ENCODE measurements around the gene TAGLN3.

The TAGLN3 gene
- long read RNA-seq, donor 1, partial matches to known transcripts = 0 of 3 reads
- long read RNA-seq, donor 1, other reads (novel, unspliced or antisense) = 0 of 3 reads
- long read RNA-seq, donor 2 = 0 reads
- long read RNA-seq, donor 3 = 0 reads
- long read RNA-seq, donor 4 = 0 reads
- long read RNA-seq, donor 5, partial matches to known transcripts = 0 of 1 reads
- long read RNA-seq, donor 5, other reads (novel, unspliced or antisense) = 0 of 1 reads
- long read RNA-seq, donor 6, partial matches to known transcripts = 0 of 2 reads
- long read RNA-seq, donor 6, other reads (novel, unspliced or antisense) = 0 of 2 reads
- long read RNA-seq, donor 7, partial matches to known transcripts = 0 of 1 reads
- long read RNA-seq, donor 7, other reads (novel, unspliced or antisense) = 0 of 1 reads
- long read RNA-seq, donor 8, partial matches to known transcripts = 0 of 1 reads
- long read RNA-seq, donor 8, other reads (novel, unspliced or antisense) = 0 of 1 reads

DNA sequence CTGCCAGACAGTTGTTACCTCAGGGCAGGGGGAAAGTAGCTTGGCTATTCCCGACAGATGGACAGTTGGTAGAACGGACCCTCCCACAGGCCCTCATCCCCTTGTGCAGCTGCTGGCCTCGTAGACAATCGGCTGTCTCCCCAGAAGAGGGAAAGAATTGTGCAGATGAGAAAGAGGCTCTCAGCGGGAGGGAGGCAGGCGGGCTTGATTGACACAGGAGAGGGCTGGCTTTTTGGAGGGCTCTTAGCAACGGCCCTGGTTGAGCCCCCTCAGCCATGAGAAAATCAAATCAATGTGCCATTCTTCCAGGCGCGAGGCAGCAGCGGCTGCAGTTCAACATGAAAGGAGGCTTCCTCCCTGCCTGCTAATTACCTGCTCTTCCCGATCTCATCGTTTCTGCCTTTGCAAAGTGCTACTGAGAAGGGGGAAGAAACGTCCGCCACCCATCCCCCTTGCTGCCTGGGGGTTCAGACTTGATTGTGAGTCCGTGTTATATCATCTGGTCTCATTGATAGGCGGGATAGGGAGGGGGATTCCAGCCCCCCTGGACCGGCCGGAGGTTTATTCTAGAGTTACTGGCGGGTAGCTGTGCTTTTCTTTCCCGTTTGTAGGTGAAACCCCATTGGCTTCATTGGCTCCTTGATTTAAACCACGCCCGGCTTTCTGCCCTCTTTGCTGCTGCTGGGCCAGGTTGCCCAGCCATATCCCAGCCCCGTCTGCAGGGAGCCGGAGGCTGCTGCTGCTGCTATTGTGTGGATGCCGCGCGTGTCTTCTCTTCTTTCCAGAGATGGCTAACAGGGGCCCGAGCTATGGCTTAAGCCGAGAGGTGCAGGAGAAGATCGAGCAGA is at the start of gene TAGLN3:
TAGLN3 (plus strand) TSS at position 287 of the 848 bp plus-strand sequence; CDS start at position 788, 501 bp downstream.
- DNase-seq = peak; percentile 73

DNA sequence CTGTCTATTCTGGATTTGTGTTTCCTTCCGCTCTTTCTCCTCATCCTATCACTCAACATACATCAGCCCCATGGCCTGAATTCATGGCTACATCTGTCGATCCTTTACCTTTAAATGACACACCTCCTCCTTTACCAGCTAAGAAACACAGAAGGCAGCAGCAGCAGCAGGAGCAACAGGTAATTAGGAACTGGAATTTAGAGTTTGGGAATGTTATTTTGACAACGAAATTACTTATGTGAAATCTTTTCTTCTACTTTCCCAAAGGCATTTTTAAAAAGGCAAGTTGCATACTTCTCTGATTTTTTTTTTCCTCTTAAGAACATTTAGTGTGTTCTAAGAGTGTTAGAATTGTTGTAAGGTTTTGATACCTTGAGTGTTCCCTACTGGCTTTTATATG is 49.0 kb upstream of the TAGLN3 start:
- no peak for DNase-seq

DNA sequence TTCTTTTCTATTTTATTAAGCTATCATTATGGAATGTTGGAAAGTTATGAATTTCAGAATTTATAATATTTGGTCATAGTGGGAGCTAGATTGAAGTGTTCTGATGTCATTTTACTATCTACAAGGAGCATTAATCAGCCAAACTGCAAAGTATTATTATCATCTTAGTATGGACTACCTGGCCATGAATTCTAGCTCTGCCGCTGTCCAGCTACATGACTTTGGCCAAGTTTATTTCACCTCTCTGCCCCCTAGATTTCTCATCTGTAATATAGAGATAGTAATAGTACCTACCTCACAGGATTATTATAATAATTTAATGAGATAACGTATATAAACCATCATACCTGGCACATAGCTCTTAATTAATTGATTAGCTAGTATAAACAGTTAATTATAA is 47.7 kb upstream of the TAGLN3 start:
- DNase-seq = no peak

DNA sequence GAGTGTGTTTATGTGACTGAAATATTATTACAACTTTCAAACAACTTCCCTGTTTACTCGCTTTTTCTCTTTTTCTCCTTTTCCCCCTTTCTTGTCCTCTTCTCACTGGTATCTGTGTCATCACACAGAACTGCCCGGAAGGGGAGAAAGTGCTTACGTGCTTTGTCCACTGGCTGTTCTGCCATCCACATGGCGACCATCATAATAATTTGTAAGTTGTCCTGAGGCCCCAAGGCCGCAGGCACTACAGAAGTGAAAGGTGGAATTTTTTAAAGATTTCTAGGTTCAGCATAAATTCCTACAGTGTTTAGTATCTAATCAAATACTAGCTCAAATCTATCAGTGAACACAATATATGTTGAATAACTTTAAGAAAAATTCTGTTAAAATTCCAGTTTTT is 46.6 kb upstream of the TAGLN3 start:
- no peak for DNase-seq

DNA sequence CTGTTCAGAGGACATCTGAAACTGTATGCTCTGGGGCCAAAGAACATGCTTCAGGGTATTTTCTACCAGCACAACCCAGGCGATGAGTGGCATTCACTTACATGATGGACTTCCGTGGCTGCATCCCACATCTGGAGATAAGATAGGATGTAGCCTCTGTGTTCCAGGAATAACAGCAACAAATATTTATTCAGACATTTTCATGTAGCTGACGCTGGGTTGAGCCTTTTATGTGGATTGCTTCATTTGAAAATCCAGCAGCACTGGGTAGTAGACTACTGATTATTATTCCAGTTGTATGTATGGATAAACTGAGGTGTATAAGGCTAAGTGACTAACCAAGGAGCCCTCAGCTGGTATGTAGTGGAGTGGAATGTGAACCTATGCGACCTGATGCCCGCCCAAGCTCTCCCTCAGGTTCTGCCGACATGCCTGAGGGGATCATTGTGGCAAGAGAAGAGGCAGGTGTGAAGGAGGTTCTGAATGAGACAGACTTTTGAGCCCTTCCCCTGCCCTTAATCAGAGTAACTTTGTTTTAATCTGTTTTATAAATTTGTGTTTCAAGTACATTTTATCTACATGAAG is 45.8 kb upstream of the TAGLN3 start:
- no peak for DNase-seq

DNA sequence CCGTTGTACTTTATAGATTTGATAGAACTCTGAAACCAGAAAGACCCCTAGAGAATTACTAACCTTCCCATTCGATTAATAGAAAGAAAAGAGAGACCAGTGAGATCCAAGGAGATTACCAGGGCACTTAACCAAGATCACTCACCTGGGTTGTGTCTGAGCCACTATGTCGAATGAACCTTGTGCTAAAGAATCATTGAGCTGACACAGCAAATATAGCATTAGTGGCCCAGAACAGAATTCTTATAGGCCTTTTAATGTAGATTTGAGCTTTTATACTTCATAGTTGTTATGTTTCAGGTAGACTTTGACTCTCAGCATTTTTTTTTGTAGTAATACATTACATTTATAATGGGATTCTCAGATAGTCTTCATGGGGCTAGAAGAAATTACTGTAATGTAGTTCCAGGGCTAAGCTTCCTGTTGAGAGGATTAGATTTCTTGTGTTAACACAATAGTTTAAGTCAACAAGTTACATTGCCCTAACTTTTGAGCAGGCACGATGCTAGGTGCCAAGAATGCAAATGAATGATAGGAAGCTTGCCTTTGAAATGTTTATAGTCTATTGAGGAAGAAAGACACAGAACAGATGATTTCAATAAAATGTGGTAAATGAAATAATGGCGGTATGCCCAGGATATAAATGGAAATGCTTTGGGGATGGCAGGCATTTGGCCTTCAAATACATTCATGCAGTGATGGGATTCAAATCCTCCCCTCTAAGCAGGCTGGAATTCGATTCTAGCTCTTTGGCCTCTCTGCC is 44.3 kb upstream of the TAGLN3 start:
- DNase-seq = no peak

DNA sequence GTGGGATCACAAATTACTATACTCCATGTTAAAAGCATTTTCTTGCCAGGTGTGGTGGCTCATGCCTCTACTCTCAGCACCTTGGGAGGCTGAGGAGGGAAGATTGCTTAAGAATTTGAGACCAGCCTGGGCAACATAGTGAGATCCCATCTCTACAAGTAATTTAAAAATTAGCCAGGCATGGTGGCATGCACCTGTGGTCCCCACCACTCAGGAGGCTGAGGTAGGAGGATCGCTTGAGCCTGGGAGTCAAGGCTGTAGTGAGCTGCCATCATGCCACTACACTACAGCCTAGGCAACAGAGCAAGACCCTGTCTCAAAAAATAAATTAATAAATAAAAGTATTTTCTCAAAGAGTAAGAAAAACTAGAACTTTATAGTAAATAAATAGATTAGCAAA is 42.8 kb upstream of the TAGLN3 start:
- no peak for DNase-seq

DNA sequence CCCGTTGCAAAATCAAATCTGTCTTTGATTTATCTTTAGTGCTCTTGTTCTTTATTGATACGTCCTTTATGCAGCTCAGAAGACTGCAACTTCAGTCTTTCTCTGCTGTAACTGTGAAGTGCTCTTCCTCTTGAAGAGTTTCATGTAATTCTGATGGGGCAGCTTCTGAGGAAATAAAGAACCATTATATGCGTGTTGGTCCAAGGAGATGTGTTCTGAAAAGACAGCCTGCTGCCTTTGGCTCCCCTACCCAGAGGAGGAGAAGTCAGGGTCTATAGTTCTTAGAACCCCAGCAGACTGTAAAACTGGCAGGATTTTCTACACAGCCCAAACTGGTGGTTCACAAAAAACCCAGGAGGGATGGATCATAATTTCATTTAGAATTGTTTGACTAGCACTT is 42.3 kb upstream of the TAGLN3 start:
- no peak for DNase-seq

DNA sequence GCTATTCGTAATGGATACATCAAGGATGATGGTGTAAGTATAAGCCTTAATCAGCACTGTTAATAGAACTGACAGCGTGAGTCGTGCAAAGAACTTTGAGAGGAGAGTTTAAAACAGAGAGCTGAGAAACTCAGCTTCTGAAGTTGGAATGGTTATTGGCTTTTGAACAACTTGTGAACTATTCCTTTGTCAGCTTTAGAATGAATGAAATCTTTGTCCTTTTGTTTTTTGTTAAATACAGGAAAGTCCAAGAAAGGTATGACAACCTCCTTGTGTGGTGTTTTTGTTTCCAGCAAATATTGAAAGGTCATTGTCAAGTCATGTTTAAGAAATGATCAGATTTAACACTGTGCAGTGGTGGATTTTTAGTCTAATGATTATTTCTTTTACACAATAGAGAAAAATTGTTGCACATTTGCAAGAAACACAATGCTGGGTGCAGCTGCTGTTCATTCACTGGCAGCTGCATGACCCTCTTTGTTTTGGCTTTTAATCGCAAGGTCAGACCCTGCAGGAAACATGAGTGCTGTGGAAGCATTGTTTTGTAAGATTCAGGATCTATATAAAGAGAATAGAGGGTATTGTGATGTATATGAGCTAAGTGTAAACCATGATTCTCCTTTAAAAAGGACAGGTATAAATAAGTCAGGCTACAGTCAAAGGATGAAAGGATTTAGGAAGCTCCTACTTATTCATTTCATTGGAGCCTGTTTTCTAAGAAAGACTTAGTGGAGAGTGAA is 41.6 kb upstream of the TAGLN3 start:
- DNase-seq = no peak

DNA sequence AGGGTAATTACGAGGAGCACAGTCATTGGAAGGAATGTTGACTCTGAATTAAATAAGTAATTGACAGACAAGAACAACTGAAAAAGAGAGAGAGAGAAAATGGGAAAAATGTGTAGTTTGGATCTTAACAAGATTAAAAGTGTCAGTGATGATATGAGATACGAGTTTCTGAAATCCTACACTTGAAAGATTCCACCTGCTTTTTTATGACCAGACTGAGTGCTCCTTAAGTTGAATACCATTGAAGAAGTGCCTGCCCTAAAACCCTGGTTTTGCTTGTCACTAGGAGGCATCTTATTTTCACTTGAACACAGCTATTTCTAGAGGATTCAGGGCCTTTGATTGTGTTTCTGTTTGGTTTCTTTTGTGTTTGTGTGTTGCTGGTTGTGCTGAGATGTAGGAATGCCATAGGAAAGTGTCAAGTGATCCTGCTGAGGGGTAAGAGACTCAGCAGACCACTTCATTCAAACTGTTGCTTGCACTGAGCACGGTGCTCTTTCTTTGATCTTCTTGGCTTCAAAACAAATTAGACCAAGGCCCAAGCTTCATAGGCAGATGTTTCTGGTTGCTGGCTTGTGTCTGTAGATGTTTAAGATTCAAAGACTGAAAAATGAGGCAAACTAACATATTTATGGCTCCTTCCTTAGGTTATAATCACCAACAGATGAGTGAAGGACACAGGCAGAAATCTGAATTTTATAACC is 37.1 kb upstream of the TAGLN3 start:
- DNase-seq = no peak

DNA sequence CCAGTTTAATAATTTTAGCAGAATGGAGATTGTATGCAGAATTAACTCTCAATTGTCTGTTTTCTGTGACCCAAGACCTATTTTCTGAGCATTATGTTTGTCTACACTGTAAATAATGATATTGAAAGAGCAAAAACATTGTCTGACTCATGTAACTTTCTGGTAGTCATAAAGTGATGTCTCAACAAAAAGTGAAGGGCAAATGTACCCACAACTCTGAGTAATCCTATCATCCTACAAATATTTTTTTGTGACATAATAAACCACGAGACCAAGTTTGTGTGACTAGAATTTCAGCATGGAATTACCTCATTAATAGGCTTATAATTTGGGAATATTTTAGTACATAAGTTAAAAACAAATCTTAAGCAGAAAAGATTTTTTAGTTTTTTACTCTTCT is 35.3 kb upstream of the TAGLN3 start:
- no peak for DNase-seq

DNA sequence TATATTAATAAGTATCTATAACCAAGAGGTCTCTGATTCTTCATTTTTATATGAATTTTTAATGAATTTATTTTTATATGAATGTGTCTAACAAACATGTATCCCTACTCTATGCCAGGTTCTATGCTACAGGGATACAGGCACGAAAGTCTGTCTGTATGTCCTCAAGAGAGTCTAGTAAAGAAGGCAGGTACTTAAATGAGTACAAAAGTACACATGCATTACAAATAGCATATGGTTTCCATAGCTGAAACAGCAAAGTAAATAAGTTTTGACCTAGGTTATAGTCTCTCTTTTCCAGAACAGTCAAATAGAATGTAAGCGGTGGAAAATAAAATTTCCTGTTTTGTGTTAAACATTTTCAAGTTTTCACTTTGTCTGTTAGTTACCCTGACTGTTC is 33.2 kb upstream of the TAGLN3 start:
- DNase-seq = no peak

DNA sequence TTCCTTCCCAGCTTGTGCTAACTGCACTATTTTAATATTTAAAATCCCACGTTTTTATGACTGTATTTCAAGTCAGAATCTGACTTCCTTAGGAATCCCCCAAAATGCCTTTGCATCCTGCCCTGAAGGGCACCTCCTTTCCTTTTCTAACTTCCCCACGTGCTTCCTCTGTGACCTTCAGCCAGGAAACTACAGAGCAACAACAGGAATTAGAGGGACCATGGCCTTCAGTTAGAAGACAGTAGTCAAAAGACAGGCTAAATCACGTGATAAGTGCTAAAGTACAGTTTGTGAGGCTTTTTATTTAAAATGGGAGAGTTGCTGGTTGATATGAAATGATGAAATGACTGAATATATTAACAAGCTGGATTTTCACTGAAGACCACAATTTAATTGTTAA is 31.7 kb upstream of the TAGLN3 start:
- DNase-seq = no peak

DNA sequence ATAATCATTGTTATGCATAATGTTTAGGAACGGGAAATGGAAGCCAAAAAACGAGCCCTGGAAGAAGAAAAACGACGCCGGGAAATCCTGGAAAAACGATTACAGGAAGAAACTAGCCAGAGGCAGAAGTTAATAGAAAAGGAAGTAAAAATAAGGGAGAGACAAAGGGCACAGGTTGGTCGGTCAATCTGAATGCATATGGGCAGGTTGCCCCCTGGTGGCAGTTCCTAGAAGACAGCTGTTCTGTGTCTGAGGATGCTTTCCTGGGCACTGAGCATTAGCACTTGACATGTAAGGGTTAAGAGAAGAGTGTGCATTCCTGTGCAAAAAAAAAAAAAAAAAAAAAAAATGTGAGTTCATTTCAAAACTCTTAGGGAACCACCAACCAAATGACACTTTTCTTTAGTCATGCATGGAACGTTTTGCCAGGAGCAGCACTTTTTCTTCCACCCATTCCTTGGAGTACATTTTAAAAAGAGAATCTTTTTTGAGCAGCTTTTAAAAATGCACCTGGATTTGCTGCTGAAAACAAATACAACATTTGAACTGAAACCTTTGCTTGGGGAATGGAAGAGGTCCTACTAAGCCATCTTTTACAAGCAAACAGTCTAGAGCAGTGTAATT is 31.0 kb upstream of the TAGLN3 start:
- peak; percentile 53 for DNase-seq

DNA sequence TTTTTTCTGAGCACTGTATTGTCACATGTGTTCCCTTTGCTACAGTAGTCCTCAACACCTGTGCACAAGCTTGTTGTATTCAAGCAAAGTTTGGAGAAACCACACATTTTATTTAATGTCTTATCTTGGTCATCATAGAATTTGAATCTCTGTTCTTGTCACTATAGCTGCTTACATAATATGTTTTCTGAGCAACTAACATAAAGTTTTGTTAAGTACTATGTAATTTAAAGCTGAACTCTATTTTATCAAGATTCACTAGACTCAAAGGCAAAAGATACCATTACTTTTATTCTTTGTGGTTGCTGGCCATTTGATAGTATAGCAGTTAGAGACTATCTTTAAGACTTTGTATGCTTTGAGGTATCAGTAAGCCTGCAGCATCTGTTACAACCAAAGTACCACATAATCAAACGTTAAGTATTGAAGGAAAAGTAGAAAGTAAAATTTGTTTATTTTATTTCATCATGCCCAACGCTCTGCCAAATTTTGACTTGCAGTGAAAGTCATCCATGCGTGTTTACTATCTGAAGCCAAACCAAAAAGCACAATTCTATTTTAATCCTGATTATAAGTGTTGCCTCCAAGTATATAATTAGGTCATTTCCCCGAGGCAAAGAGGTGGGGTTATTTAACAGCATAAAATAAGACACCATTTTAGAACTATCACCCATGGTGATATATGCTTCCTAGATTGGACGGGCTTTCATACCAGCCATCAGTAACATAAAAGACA is 30.2 kb upstream of the TAGLN3 start:
- no peak for DNase-seq

DNA sequence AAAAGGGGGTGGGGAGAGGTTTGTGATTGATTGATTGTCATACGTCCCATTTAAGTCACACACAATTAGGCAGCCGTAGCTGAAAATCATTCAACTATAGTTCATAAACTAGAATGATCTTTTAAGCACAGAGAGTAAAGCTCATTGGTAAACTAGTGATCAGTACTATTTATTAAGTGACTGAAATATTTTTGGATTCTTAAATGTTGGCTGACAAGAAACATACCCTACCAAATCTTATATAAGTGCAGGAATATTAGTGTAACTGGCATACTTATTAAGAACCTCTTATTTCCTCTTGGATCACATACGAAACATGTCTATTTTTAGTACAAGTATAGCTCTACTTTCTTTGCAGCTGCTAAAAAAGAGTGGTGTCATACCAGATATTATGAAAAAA is 28.3 kb upstream of the TAGLN3 start:
- no peak for DNase-seq

DNA sequence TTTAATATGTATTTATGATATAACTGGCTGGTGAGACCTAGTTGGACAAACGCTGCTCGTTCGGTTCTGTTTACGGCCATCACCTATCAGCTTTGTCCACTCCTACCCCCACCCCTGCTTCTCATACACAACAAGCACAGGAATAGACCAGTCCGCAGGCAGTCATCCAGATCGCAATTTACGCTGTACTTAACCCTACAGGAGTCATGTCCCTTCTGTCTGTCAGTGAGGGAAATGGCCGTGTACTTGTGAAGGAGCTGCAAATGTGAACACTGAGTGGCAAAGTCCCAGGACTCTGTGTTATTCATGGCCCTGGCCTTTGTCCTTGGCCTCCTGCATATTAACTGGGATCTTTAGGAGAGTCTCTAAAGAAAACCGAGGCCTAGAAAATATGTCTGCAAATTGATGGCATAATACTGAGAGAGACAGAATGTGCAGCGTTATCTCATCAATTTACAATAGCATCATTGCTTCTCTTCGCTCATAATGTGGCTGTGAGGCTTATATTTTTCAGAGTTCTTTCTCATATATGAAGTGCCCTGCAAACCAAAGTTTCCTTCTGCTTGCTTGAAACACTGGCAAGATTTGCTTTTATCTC is 27.1 kb upstream of the TAGLN3 start:
- DNase-seq = no peak

DNA sequence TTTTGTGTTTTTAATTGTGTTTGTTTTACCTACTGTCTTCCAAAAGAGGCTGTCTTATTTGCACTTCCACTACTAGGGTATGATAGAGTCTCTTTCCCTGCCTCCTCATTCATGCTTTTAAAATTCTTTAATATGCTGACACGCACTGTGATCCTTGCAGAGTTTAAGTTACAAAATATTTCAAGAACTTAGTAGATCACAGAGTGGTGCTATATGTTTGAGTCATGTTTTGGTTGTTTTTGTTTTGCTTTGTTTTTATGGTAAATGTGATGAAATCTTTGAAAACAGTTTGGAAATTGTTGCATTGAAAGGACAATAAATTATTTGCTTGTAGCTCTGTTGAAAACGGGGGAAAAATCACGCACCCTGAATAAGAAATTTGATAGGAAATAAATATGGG is 25.8 kb upstream of the TAGLN3 start:
- DNase-seq = no peak

DNA sequence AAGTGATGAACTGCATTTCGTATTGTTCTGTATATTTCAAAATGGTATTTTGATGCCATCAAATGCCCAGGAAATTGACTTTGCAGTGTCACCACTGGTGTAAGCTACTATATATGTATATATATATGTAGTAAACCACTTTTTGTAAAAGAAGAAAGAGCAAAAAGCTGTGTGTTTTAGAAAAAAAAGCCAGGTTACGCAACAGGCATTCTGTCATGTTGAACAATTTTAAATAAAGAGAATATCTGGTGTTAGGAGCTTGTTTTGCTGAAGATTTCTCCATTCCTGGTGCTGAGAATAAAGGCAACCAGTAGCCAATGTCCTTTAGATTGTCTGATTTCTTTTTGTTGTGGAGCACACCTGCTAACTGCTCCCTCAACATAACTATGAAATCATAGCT is 23.6 kb upstream of the TAGLN3 start:
- DNase-seq = no peak

Measured in right kidney (tissue), 9 donors.